ENCODE measurements around the gene MBD3L2B.

DNA sequence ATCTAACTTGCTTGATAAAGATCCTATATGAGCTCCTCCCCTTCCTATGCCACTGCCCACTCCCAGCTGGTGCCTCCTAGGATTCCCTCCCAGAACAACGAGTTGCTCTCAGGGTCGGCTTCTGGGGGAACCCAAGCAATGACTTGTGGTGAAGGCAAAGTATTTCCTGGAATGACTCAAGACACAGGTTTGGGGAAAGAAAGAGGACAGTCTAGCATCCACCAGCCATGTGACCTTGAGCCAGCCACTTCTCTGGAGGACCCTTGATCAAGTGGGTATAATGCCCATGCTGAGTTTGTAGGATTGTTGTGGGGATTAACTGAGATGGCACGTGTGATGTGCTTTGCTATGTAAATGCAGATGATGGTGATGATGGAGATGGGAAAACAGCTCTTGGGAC, 33.0 kb downstream of the MBD3L2B start:
- TF ChIP-seq POLR2AphosphoS5 (IDR thresholded peaks at IDR 0.05; ENCODE audit: low read depth) (no peak), CTCF (IDR thresholded peaks at IDR 0.05; ENCODE audit: insufficient read depth, low read length) (no peak), REST (IDR thresholded peaks at IDR 0.05; ENCODE audit: insufficient replicate concordance, low read depth) (no peak), SPI1 (IDR thresholded peaks at IDR 0.05; ENCODE audit: borderline replicate concordance, low read depth) (no peak)

Data from HL-60 (cell line).